HG02623 (cell line): Measurements from ENCODE around the gene ZFR.
"Not testable (repeated sequence)": the region's sequence is repeated elsewhere in the genome, so short reads cannot be mapped to it uniquely, and the experiment has no call there.

ENCODE experiments used
- ATAC-seq: cut with Tn5 transposase; IDR thresholded peaks from one replicate; pipeline ENCODE4 v1.9.1; 2021; ENCODE audit warnings: moderate library complexity; ENCODE audit not compliant: unreplicated experiment

The ZFR gene

GRCh38 chr5:32413466-32414263 lies 30.9 kb downstream of the ZFR start:
- no peak for ATAC-seq

GRCh38 chr5:32410630-32411029 lies 33.9 kb downstream of the ZFR start:
- ATAC-seq, result no peak

- peak; percentile 80 for ATAC-seq
These were observed 37.9 kb downstream of the ZFR start for GRCh38 chr5:32406650-32407049.

DNA sequence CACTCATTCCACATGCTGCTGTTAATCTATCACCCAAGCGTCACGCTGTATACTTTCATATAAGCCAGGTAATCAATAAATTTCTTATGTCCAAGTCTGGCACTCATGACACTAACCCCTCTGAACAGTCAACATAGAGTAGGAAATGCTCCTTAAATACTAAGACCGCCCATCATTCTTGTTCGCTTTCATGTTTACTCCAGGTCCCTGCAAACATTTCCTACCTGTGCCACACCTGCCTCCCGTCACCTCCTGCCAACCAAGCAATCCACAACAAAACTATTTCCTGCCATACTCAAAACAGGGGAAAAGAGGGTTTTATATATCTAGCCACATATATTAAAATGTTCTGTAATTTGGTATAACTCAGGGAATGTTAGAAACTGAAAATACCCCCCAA lies 39.0 kb downstream of the ZFR start:
- no peak for ATAC-seq

- ATAC-seq, result no peak
These were observed 40.8 kb downstream of the ZFR start for GRCh38 chr5:32403760-32404159.

- no peak for ATAC-seq
These were observed 44.1 kb downstream of the ZFR start for GRCh38 chr5:32400401-32400800.

DNA sequence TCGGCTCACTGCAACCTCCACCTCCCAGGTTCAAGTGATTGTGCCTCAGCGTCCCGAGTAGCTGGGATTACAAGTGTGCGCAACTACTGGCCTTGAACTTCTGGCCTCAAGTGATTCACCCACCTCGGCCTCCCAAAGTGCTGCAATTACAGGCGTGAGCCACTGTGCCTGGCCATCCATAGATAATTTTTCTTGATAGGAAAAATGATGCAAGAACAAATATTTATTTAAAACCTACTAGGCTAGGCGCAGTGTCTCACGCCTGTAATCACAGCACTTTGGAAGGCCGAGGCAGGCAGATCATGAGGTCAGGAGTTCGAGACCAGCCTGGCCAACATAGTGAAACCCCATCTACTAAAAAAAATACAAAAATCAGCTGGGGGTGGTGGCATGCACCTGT lies 45.8 kb downstream of the ZFR start:
- ATAC-seq, result not testable (repeated sequence)

GRCh38 chr5:32394981-32395380 lies 49.6 kb downstream of the ZFR start:
- ATAC-seq, result no peak

DNA sequence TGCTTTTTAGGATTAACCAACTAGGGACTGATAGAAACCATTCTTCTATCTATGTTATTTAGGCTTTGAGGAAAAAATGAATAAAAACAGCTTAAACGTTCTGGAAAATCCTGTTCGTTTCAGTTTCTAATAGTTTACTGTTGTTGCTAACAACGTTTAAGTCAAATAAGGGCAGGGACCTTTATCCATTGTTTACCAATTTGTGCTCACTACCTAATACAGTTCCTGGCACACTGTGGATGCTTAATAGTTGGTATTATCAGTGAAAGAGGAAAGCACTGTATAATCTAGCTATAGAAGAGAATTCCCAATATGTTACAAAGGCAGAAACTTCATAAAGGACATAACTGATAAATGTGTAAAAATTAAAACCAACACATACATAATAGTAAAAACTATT lies 52.5 kb downstream of the ZFR start:
- ATAC-seq, result no peak

DNA sequence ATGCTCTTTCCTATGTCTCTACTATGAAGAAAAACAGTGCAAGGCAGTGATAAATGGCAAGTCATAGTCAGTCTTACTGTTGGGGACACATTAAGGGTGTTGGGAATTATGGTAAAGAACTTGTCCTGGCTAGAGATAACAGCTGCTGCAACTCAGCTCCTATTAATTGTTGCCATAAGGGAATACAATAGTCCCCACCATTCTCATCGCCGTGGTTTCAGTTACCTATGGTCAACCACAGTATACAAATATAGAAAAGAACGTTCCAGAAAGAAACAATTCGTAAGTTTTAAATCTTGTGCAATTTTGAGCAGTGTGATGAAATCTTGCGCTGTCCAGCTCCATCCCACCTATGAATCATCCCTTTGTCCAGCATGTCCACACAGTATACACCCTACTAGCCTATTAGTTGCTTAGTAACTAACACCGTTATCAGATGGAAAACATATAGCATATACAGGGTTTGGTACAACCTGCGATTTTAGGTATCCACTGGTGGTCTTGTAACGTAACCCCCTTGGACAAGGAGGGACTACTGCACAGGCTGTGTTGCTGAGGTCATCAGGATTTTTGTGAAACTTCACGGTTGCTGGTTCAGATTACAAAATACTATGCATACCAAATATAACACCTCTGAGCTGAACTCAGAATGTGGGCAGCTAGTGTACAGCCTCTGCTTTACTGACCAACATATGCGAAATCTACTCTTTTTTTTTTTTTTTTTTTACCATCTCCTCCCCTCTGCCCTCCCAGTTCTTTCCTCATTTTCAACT lies 53.5 kb downstream of the ZFR start:
- no peak for ATAC-seq

DNA sequence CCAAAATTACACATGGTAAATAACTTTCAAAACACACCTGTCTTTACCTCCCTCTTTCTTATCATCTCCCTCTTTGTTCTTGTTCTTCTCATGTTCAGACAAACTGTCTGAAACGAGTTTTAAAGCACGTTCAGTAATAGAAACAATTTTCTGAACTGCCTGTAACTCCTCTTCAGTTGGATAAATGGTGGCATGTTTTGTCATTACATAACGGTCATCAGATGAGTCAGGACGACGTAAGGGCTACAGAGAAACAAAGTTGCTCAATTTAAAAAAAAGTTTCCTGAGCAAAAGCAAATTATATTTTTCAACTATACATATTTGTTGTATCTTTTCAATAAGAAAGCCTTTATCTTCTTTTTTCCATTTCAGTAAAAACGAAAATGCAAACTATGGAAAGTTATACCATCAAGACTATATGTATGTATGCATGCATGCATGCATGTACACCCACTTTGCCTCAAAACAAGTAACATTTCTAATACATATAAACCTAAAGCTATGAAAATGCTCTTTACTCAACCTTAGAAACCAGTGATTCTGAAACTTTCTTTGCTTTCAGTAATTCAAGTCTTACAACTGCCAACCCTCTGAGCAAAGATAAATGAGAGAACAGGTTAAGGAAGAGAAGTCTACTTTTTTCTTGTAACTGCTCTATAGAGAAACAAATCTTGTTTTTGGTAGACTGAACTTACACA lies 56.0 kb downstream of the ZFR start:
- no peak for ATAC-seq

GRCh38 chr5:32387841-32388240 lies 56.7 kb downstream of the ZFR start:
- no peak for ATAC-seq

DNA sequence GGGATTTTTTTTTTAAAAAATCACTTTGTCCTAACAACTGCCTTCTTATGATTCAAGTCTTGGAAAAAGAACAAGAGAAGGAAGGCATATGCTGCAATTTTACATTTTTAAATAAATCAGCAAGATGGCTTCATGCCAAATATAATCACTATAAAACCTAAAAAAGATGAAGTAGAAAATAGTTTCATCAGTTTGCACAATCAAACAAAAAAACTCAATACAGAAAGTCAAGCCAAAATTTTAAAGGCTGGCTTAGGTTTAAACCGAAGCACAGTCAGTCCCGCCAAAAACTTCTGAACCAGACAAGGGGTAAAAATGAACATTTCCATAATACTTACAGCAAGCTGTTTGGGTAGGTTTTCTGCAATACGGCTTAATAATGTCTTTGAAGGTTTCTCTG lies 57.3 kb downstream of the ZFR start:
- no peak for ATAC-seq

- no peak for ATAC-seq
These were observed 59.9 kb downstream of the ZFR start for GRCh38 chr5:32384621-32385020.

- no peak for ATAC-seq
These were observed 61.0 kb downstream of the ZFR start for GRCh38 chr5:32383586-32383985.

DNA sequence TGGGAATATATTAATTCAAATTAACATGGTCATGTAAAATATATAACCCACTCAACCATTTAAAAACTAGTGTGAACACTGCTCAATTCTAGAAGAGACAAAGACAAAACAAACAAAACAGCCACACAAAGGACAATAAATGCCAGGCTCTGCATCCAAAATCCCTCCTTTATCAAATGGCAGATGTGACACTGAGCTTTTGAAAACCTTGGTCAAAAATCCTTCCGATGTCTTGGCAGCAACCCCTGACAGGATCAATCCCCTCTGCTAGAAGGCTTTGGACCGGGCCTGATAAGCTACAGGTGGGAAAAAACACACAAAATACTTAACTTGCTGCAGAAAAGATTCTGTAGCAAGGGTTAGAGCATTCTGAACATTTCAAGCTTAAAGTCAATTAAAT lies 61.5 kb downstream of the ZFR start:
- no peak for ATAC-seq

DNA sequence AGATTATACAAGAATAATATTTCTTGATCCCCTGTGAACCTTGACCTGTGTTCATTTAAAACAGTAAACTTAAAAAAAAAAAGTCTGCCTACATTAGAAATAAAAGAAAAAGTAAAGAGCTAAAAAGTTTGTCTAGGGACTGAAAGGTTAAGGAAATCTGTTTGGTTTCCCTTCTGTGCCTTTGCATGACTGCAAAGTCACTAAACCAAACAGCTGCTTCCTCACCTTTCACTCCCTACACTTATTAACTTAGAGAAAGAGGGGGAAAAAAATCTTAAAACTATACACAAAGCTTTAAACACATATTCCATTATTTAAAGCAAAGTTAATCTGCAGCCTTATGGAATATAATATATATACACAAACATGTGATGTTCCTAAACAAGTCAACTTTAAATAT lies 65.1 kb downstream of the ZFR start:
- ATAC-seq, result no peak

DNA sequence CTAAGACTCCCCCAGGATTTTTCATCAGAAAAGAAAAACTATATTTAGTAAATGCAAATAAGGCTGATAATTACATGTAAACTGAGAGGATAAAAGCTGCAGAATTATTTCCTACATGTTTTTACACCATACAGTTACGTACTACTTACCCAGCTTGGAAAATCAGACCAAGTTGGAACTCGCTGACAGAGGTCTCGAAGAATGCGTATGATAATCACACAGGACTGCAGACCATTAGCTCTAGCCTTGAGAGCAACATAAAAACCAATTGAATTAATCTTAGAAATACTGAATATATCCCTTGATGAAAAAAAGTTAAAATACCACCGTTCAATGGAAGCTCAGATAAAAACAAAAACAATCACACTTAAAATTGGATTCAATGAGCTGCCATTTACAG lies 65.6 kb downstream of the ZFR start:
- no peak for ATAC-seq

DNA sequence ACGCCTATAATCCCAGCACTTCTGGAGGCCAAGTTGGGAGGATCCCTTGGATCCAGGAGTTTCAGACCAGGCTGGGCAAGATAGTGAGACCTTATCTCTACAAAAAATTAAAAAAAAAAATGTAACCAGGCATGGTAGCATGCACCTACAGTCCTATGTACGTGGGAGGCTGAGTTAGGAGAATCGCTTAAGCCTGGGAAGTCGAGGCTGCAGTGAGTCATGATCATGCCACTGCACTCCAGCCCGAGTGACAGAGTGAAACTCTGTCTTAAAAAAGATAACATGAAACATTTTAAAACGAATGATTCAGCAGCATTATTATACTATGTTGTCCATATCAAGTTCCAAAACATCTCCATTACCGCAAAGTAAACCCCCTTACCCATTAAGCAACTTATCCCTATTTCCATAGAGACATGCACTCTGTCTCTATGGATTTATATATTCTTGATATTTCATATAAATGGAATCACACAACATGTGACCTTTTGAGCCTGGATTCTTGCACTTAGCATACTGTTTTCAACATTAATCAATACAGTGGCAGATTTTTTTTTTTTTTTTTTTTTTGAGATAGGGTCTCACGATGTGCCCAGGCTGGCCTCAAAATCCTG lies 74.9 kb downstream of the ZFR start:
- no peak for ATAC-seq

- ATAC-seq, result no peak
These were observed 75.5 kb downstream of the ZFR start for GRCh38 chr5:32369032-32369431.

DNA sequence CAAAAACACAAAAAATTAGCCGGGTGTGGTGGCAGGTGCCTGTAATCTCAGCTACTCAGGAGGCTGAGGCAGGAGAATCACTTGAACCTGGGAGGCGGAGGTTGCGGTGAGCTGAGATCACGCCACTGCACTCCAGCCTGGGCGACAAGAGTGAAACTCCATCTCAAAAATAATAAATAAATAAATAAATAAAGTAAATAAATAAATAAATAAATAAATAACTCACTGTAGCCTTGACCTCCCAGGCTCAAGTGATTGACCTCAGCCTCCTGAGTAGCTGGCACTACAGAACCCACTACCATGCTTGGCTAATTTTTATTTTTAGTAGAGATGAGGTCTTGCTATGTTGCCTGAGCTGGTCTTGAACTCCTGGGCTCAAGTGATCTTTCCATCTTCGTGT lies 77.3 kb downstream of the ZFR start:
- ATAC-seq, result not testable (repeated sequence)
